ENCODE data around the gene KCNQ2.

Gene KCNQ2

GRCh38 chr20:63471002-63471716, 1.3 kb downstream of the KCNQ2 start:
- no peak for FAIRE-seq

DNA sequence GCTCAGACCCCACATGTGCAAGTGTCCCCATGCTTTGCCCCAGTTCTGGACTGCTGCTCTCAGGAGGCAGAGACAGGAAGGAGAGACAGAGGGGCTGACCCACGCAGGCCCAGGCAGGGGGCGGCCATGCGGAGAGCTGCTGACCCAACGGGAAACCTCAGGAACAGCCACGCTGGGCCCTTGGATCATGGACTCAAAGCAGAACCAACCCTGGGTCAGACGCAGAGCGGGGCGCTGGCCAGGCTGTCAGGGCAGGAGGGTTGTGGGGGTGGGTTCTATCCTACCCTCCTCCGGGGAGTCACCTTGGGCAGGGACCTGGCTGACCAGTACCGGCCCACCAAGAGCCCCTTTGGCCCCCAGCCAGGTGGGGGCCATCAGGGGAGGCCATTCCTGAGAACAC, 2.0 kb downstream of the KCNQ2 start:
- no peak for DNase-seq (ENCODE audit: low spot score)
- FAIRE-seq, result no peak

More at GRCh38 chr20:63471002-63471716, 1.3 kb downstream of the KCNQ2 start:
- DNase-seq (ENCODE audit: low spot score), result no peak

DNA sequence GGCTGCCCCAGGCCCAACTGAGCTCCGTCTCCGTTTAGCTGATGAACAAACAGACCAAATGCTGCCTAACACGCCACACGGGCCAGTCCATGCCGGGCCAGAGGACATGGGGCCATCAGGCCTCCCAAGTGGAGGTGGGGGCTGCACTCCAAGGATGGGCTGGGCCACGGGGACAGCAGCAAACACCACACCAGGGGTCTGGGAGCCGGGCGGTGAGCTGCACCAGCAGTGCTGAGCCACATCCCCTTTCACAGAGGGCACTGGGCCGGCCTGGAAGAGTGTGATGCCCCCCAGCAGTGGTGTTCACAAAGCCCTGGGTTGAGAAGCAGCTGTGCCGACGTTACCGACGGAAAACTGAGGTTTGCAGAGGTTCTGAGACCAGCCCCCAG, 2.7 kb downstream of the KCNQ2 start:
- FAIRE-seq (no peak), DNase-seq (ENCODE audit: low spot score) (no peak)

- DNase-seq (ENCODE audit: low spot score), result no peak
- FAIRE-seq, result no peak
Observed at GRCh38 chr20:63469019-63469712, 3.3 kb downstream of the KCNQ2 start.

DNA sequence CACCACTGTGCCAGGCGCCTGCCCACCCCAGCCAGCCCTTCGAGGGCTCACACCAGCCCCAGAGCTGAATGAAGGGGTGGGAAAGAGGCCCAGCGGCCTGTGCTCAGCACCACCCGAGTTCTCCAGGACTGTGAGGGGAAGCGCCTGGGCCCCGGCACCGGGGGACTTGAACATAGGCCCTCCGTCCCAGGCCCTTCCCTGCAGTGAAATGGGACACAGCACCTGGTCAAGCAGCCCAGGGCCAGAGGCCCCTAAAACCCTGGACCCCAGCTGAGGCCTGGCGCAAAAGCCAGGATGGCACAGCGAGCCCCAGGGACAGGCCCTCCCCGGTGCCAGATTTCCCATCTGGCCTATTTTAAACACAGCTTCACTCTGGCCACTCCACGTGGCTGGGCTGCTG, 4.0 kb downstream of the KCNQ2 start:
- FAIRE-seq, result no peak

DNA sequence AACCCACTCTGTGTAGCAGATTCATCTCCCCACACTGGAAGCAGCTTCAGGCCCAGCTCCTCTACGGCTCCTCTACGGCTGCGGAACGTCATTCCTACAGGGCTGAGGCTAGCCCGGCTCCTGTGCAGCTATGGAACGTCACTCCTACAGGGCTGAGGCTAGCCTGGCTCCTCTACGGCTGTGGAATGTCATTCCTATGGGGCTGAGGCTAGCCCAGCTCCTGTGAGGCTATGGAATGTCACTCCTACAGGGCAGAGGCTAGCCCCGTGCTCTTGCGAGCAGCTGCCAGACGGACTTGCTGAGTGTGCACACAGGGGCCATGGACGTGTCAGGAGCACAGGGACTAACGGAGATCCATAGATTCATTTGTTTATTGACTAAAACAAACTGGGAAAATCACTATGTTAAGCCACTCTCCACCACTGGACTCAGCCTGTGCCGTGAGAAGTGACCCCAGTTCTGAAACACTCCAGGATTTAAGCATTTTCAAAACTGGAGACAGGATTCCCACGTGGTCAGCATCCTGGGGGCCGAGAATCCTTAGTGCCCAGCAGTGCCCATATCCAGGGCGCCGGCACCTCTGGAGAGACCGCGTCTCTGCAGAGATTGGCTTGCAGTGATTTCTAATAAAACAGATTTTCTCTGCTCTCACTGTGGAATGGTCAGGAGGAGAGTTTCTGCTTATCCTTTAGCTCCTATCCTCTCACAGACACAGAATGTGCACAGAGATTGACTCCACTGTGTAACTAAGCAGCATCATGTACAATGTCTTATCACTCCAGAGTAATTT, 5.0 kb downstream of the KCNQ2 start:
- FAIRE-seq, result no peak
- no peak for DNase-seq (ENCODE audit: low spot score)

More for the DNA sequence above, 4.0 kb downstream of the KCNQ2 start:
- no peak for DNase-seq (ENCODE audit: low spot score)

- FAIRE-seq, result no peak
- DNase-seq (ENCODE audit: low spot score), result no peak
Observed at GRCh38 chr20:63466861-63467260, 5.6 kb downstream of the KCNQ2 start.

GRCh38 chr20:63466250-63466825, 6.1 kb downstream of the KCNQ2 start:
- DNase-seq (ENCODE audit: low spot score), result no peak
- FAIRE-seq, result no peak

GRCh38 chr20:63465380-63466249, 6.8 kb downstream of the KCNQ2 start:
- DNase-seq (ENCODE audit: low spot score) (no peak), FAIRE-seq (no peak)

- no peak for FAIRE-seq
- no peak for DNase-seq (ENCODE audit: low spot score)
Observed at GRCh38 chr20:63464289-63464635, 8.2 kb downstream of the KCNQ2 start.

GRCh38 chr20:63463400-63464288, 8.8 kb downstream of the KCNQ2 start:
- no peak for DNase-seq (ENCODE audit: low spot score)
- no peak for FAIRE-seq

DNA sequence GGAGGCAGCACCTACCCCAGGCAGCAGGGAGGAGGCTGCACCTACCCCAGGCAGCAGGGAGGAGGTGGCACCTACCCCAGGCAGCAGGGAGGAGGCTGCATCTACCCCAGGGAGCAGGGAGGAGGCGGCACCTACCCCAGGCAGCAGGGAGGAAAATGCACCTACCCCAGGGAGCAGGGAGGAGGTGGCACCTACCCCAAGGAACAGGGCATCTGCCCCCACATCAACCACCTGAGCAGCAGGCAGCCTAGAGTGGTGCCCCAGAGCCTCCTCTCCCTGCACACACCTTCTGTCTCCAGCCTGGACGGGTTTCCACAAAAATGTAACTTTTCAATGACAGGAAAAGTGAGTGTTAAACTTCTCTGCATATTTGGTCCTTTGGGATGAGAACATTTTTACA, 10.2 kb downstream of the KCNQ2 start:
- no peak for DNase-seq (ENCODE audit: low spot score)
- no peak for FAIRE-seq

- FAIRE-seq (no peak), DNase-seq (ENCODE audit: low spot score) (no peak)
Observed at GRCh38 chr20:63461104-63461763, 11.2 kb downstream of the KCNQ2 start.

GRCh38 chr20:63459070-63459380, 13.4 kb downstream of the KCNQ2 start:
- FAIRE-seq (no peak), DNase-seq (ENCODE audit: low spot score) (no peak)

DNA sequence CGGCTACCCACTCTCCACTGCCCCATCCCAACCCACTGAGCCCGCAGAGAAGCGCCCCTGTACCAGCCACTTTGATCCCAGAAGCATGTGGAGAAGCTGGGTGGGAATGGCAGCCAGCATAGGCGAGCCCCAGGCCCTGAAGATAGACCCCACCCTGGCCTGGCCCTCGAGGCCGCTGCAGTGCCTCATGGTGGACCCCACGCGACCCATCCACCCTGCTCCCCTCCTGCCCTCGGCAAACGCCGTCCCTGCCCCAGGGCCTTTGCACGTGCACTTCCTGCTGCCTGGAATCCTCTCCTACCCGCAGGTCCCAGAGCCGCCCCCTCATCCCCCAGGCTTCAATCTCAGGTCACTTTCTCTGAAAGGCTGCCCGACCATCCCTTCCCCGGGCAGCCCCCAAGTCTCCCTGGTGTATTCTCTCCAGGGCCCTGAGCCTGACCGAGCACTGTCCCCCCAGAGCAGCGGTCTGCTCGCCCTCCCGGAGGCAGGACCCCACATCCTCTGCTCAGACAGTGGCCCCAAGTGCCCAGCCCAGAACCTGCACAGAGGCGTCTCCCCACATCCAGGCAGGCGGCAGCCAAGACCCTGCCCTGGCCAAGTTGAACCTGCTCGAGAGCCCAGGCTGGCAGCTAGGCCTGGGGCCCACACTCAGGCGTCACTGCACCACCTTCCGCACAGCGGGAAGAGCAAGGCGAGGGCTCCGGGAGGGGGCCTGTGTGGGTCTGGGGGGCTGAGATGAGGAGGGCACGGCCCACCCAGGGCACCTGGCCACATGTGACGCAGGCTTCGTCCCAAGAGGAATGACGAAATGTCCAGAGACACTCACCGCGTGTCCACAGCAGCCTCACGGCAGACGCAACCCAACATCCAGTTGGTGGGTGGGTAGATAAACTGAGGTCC, 14.0 kb downstream of the KCNQ2 start:
- no peak for DNase-seq (ENCODE audit: low spot score)
- FAIRE-seq, result no peak

- FAIRE-seq (no peak), DNase-seq (ENCODE audit: low spot score) (peak; percentile 41)
Observed at GRCh38 chr20:63457737-63458136, 14.7 kb downstream of the KCNQ2 start.

DNA sequence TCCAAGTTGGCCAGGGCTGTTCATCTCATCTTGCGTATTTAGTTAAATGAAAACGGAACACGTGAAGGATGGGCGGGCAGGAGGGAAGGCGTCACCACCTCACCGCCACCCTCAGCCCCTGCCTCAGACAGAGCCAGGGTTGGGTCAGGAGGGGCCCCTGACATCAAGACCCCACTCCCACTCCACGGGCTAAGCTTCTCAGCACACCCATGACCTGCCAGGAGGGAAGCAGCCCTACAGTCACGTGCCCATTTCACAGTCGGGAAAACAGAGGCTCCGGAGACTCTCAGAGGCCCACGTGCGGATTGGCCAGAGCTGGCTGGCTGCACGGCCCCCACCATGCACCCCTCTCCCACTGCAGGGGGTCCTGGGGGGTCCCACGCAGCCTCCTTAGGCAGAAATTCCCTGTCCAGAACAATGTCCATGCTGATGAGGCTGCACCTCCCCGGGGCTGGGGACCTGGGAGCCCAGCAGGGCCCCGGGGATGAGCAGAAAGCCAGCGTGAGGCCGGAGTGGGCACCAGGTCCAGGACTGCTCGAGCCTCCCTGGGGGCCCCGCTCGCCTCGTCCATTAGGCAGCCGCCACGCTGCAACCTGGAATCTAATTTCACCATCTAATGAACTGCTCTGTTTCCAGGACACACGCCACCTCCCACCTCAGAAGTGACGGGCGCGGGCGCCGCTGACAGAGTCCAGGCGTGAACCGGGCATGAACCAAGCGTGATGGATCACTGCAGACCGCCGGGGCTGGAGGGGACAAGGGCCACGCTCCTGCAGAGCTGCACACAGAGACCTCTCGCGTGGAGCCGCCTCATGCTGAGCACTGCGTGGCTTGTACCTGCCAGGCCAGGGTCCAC, 15.8 kb downstream of the KCNQ2 start:
- FAIRE-seq (no peak), DNase-seq (ENCODE audit: low spot score) (no peak)

- no peak for FAIRE-seq
- DNase-seq (ENCODE audit: low spot score), result no peak
Observed at GRCh38 chr20:63455568-63455859, 16.9 kb downstream of the KCNQ2 start.

Data from RCC 7860 (cell line).